Panc1 (cell line): ENCODE results near the gene JAM2. TPM values are rescaled to one million over a fixed set of nuclear protein-coding genes. Genes with fewer than 3 reads are reported as not detected.

Source experiments
- ATAC-seq: fragments of 200-7000 bp; cut with Tn5 transposase; 2 replicates; pipeline ENCODE4 v1.9.1; 2020; ENCODE audit warnings: mild to moderate bottlenecking, moderate library complexity
- BruUV-seq: library from RNA; stranded (reverse); fragments of 400-500 nt; replicated peaks from 2 replicates; lab custom pipeline; 2021; lab: Mats Ljungman, UMichigan
- CTCF ChIA-PET: fragments of 300-600 bp; sonication (Branson Sonifier 250); formaldehyde crosslinking; loops from one replicate; lab custom pipeline; 2022; ENCODE audit warnings: antibody characterized with exemption; lab: Charles Lee
- POLR2A ChIA-PET: fragments of 300-600 bp; sonication (Branson Sonifier 250); formaldehyde crosslinking; loops from one replicate; lab custom pipeline; 2022; ENCODE audit warnings: antibody characterized with exemption; lab: Charles Lee
- DNase-seq: peaks from one replicate; pipeline ENCODE4 v3.0.0-alpha.2; 2010; ENCODE audit warnings: low read depth, low spot score
- H3K27ac ChIP-seq: 2 replicates; pipeline ENCODE4 v1.5.1; 2011; ENCODE audit warnings: mild to moderate bottlenecking, low read length, inconsistent platforms
- H3K27me3 ChIP-seq: fragments of 200-500 bp; sonication (Bioruptor generic); 2 replicates; pipeline ENCODE4 v1.6.0; 2014; ENCODE audit warnings: low read length, inconsistent platforms; ENCODE audit not compliant: control insufficient read depth, insufficient read depth
- H3K36me3 ChIP-seq: fragments of 200-500 bp; sonication (Bioruptor generic); 2 replicates; pipeline ENCODE4 v1.5.1; 2014; ENCODE audit warnings: inconsistent platforms, mild to moderate bottlenecking, low read length, moderate library complexity; ENCODE audit not compliant: control insufficient read depth, insufficient read depth
- H3K4me1 ChIP-seq: 2 replicates; pipeline ENCODE4 v1.5.1; 2011; ENCODE audit warnings: inconsistent platforms, mild to moderate bottlenecking, low read length, moderate library complexity; ENCODE audit not compliant: control insufficient read depth, insufficient read depth
- H3K4me3 ChIP-seq, 2 experiments: 2 replicates each; pipeline ENCODE4 v1.5.1; 2011 to 2012; ENCODE audit warnings: low read depth in 2 of 2, low read length in 2 of 2, mild to moderate bottlenecking in 2 of 2, inconsistent platforms in 1 of 2, moderate library complexity in 1 of 2
- H3K9me3 ChIP-seq: fragments of 200-500 bp; sonication (Bioruptor generic); 2 replicates; pipeline ENCODE4 v1.5.1; 2014; ENCODE audit warnings: low read depth, mild to moderate bottlenecking, inconsistent platforms, low read length, moderate library complexity; ENCODE audit not compliant: control insufficient read depth, insufficient read depth
- POLR2AphosphoS5 ChIP-seq: IDR thresholded peaks from 2 replicates; pipeline ENCODE4 v1.6.1; 2012; ENCODE audit warnings: mild to moderate bottlenecking, low read depth, low read length, moderate library complexity
- SIN3A ChIP-seq: IDR thresholded peaks from 2 replicates; pipeline ENCODE4 v1.6.1; 2012; ENCODE audit warnings: low read depth, mild to moderate bottlenecking, low read length, moderate library complexity, borderline replicate concordance; ENCODE audit not compliant: insufficient read depth
- TCF7L2 ChIP-seq: IDR thresholded peaks from 2 replicates; pipeline ENCODE4 v1.6.1; 2011; ENCODE audit warnings: mild to moderate bottlenecking, low read depth, low read length, inconsistent platforms
- in situ Hi-C: cut with HindIII; loops from 2 replicates; pipeline ENCODE4 v1.10.0; 2016; ENCODE audit warnings: low sequenced_read_pairs, low pct_unique_long_range_greater_than_20kb
- intact Hi-C: fragments of 100-400 bp; cut with micrococcal nuclease; formaldehyde crosslinking; loops from one replicate; pipeline ENCODE4 v1.10.0; 2022; ENCODE audit not compliant: unreplicated experiment
- total RNA-seq: library from RNA; stranded (reverse); gene quantifications from one replicate; pipeline ENCODE4 v1.2.1, GENCODE V29; 2021; ENCODE audit not compliant: unreplicated experiment
- TF ChIP-seq, protein P1 (sequence below), 2 experiments: IDR thresholded peaks; 2 replicates each; pipeline ENCODE4 v1.6.1; 2011 to 2012; ENCODE audit warnings: low read depth in 2 of 2, control low read depth in 1 of 2, low read length in 1 of 2, mild to moderate bottlenecking in 1 of 2, moderate library complexity in 1 of 2; ENCODE audit not compliant: insufficient read depth in 1 of 2
- TF ChIP-seq, protein P2 (sequence below): fragments of 450-650 bp; IDR thresholded peaks from 2 replicates; pipeline ENCODE4 v1.5.1; 2017; ENCODE audit warnings: mild to moderate bottlenecking

Gene JAM2
- total RNA-seq, 1 experiment from 2014 or later = 0.21 TPM

DNA sequence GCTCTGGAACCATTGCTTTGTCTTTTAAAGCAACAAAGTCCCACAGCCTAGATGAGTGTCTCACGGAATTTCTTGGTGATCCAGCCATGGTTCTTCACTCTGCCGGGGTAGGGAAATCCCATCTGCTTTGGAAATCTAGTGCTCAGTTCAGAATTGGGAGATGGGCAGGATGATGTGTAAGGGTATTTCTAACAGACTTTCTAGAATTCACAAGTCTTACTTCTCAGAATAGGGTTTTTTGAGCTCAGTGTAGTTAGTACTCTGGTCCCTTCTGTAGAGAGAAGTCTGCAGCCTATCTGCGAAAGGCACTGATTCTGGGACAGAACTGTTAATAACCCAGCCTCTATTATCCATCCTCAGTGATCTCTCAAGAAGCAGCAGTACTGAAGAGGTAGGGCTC, 121.0 kb downstream of the JAM2 start:
- no peaks in the 10 kb centered on the region for H3K9me3 ChIP-seq
- in situ Hi-C loops (no loop called here), intact Hi-C loops (no loop called here)
- CTCF ChIA-PET = no interaction called here
- POLR2A ChIA-PET = no interaction called here
- H3K27ac ChIP-seq = no peak overlapping the region
- H3K4me1 ChIP-seq = no peaks in the 10 kb centered on the region
- no TSS peak for BruUV-seq
- DNase-seq (no peak), ATAC-seq (no peak)
- TF ChIP-seq POLR2AphosphoS5 (no peak), TCF7L2 (no peak), SIN3A (no peak)
- TF ChIP-seq, protein P1, sequence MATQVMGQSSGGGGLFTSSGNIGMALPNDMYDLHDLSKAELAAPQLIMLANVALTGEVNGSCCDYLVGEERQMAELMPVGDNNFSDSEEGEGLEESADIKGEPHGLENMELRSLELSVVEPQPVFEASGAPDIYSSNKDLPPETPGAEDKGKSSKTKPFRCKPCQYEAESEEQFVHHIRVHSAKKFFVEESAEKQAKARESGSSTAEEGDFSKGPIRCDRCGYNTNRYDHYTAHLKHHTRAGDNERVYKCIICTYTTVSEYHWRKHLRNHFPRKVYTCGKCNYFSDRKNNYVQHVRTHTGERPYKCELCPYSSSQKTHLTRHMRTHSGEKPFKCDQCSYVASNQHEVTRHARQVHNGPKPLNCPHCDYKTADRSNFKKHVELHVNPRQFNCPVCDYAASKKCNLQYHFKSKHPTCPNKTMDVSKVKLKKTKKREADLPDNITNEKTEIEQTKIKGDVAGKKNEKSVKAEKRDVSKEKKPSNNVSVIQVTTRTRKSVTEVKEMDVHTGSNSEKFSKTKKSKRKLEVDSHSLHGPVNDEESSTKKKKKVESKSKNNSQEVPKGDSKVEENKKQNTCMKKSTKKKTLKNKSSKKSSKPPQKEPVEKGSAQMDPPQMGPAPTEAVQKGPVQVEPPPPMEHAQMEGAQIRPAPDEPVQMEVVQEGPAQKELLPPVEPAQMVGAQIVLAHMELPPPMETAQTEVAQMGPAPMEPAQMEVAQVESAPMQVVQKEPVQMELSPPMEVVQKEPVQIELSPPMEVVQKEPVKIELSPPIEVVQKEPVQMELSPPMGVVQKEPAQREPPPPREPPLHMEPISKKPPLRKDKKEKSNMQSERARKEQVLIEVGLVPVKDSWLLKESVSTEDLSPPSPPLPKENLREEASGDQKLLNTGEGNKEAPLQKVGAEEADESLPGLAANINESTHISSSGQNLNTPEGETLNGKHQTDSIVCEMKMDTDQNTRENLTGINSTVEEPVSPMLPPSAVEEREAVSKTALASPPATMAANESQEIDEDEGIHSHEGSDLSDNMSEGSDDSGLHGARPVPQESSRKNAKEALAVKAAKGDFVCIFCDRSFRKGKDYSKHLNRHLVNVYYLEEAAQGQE (IDR thresholded peaks at IDR 0.05; ENCODE audit: insufficient read depth in 1 of 2, low read depth in 2 of 2, low read length in 1 of 2) = no peak
- TF ChIP-seq, protein P2, sequence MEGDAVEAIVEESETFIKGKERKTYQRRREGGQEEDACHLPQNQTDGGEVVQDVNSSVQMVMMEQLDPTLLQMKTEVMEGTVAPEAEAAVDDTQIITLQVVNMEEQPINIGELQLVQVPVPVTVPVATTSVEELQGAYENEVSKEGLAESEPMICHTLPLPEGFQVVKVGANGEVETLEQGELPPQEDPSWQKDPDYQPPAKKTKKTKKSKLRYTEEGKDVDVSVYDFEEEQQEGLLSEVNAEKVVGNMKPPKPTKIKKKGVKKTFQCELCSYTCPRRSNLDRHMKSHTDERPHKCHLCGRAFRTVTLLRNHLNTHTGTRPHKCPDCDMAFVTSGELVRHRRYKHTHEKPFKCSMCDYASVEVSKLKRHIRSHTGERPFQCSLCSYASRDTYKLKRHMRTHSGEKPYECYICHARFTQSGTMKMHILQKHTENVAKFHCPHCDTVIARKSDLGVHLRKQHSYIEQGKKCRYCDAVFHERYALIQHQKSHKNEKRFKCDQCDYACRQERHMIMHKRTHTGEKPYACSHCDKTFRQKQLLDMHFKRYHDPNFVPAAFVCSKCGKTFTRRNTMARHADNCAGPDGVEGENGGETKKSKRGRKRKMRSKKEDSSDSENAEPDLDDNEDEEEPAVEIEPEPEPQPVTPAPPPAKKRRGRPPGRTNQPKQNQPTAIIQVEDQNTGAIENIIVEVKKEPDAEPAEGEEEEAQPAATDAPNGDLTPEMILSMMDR = no peak
- H3K27me3 ChIP-seq = no peaks in the 10 kb centered on the region
- H3K36me3 ChIP-seq = peaks cover 12% of the 10 kb centered on the region; the same call in 1 of the 2 replicates
- H3K4me3 ChIP-seq = no peak overlapping the region

DNA sequence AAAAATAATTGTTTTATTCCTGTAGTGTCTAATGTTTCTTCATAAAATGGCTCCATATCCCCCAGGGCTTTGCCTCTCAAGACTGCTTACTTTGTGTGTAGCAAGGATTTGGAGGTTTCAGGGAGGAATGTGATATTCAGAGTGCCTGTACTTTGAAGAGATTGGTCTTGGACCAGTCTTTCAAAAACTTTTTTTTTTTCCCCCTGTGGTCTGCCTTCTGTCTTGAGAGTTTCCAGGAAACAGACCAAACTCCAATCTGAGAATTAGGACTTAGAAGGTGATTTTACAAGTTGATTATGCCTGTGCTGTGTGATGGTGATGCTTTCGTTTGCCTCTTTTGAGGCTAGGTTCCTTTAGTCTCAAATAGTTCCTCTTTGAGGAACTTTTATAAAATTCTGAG, 121.6 kb downstream of the JAM2 start:
- no peak for ATAC-seq
- intact Hi-C loops (no loop called here), in situ Hi-C loops (no loop called here)
- BruUV-seq = no TSS peak
- no peak overlapping the region for H3K27ac ChIP-seq
- no peak overlapping the region for H3K4me3 ChIP-seq
- TF ChIP-seq, protein P2 = no peak
- TF ChIP-seq TCF7L2 = no peak
- no peak for TF ChIP-seq POLR2AphosphoS5
- TF ChIP-seq, protein P1 (IDR thresholded peaks at IDR 0.05; ENCODE audit: insufficient read depth in 1 of 2, low read depth in 2 of 2, low read length in 1 of 2) = no peak
- TF ChIP-seq SIN3A = no peak
- H3K27me3 ChIP-seq = no peaks in the 10 kb centered on the region
- POLR2A ChIA-PET = no interaction called here
- no peaks in the 10 kb centered on the region for H3K4me1 ChIP-seq
- no peak for DNase-seq
- CTCF ChIA-PET = no interaction called here
- no peaks in the 10 kb centered on the region for H3K9me3 ChIP-seq
- H3K36me3 ChIP-seq = peaks cover 18% of the 10 kb centered on the region; the same call in 1 of the 2 replicates
